ENCODE results near the gene MAN1C1.
"Not testable (repeated sequence)": the region's sequence is repeated elsewhere in the genome, so short reads cannot be mapped to it uniquely, and the experiment has no call there.

Gene MAN1C1

GRCh38 chr1:25657883-25658760, 41.5 kb downstream of the MAN1C1 start:
- ATAC-seq, result no peak

GRCh38 chr1:25658791-25659431, 42.3 kb downstream of the MAN1C1 start:
- ATAC-seq, result no peak

- ATAC-seq, result no peak
Observed at GRCh38 chr1:25661043-25661815, 44.6 kb downstream of the MAN1C1 start.

GRCh38 chr1:25662061-25662460, 45.5 kb downstream of the MAN1C1 start:
- ATAC-seq, result no peak

GRCh38 chr1:25662959-25663358, 46.4 kb downstream of the MAN1C1 start:
- ATAC-seq, result not testable (repeated sequence)

- ATAC-seq, result no peak
Observed at GRCh38 chr1:25664357-25665199, 48.0 kb downstream of the MAN1C1 start.

- no peak for ATAC-seq
Observed at GRCh38 chr1:25666460-25666859, 49.9 kb downstream of the MAN1C1 start.

- no peak for ATAC-seq
Observed at GRCh38 chr1:25668931-25669573, 52.5 kb downstream of the MAN1C1 start.

- no peak for ATAC-seq
Observed at GRCh38 chr1:25669781-25670567, 53.4 kb downstream of the MAN1C1 start.

- no peak for ATAC-seq
Observed at GRCh38 chr1:25671929-25672328, 55.3 kb downstream of the MAN1C1 start.

GRCh38 chr1:25672763-25673409, 56.3 kb downstream of the MAN1C1 start:
- ATAC-seq, result no peak

- ATAC-seq, result no peak
Observed at GRCh38 chr1:25673456-25673855, 56.9 kb downstream of the MAN1C1 start.

- ATAC-seq, result no peak
Observed at GRCh38 chr1:25673962-25674806, 57.6 kb downstream of the MAN1C1 start.

- ATAC-seq, result no peak
Observed at GRCh38 chr1:25674807-25675084, 58.2 kb downstream of the MAN1C1 start.

- ATAC-seq, result peak; percentile 92
Observed at GRCh38 chr1:25675729-25676476, 59.3 kb downstream of the MAN1C1 start.

- peak; percentile 1 to 7 for ATAC-seq
Observed at GRCh38 chr1:25676488-25676887, 59.9 kb downstream of the MAN1C1 start.

- no peak for ATAC-seq
Observed at GRCh38 chr1:25677193-25677773, 60.7 kb downstream of the MAN1C1 start.

GRCh38 chr1:25679171-25679570, 62.6 kb downstream of the MAN1C1 start:
- no peak for ATAC-seq

GRCh38 chr1:25680701-25681100, 64.1 kb downstream of the MAN1C1 start:
- ATAC-seq, result no peak
